GM12878 (cell line): ENCODE data around the gene BTBD3. TPM values are rescaled to one million over a fixed set of nuclear protein-coding genes. Genes with fewer than 3 reads are reported as not detected.
A peak's percentile ranks its signal among the peaks of the same experiment; 100 is the strongest.

Experiments
- ATAC-seq: fragments of 200-7000 bp; cut with Tn5 transposase; 3 replicates; pipeline ENCODE4 v1.9.1; 2020; ENCODE audit warnings: mild to moderate bottlenecking, moderate library complexity
- Bru-seq: library from RNA; stranded (reverse); fragments of 400-500 nt; gene quantifications from one replicate; lab custom pipeline; 2021; lab: Mats Ljungman, UMichigan
- BruChase-seq, 2 experiments: library from RNA; stranded (reverse); fragments of 400-500 nt; gene quantifications; one replicate each; lab custom pipeline; 2021; lab: Mats Ljungman, UMichigan
- BruUV-seq: library from RNA; stranded (reverse); fragments of 400-500 nt; replicated peaks from 2 replicates; lab custom pipeline; 2021; lab: Mats Ljungman, UMichigan
- CTCF ChIA-PET: fragments of 300-600 bp; sonication (Branson Sonifier 250); formaldehyde crosslinking; extraction: SDS; loops from one replicate; lab custom pipeline; 2021; ENCODE audit warnings: inconsistent platforms; lab: Yijun Ruan, JAX
- POLR2A ChIA-PET: fragments of 350-600 bp; formaldehyde crosslinking; extraction: SDS; loops from one replicate; lab custom pipeline; 2021; ENCODE audit warnings: inconsistent platforms; lab: Charles Lee
- RAD21 ChIA-PET: fragments of 300-600 bp; sonication (Branson Sonifier 250); formaldehyde crosslinking; loops from one replicate; lab custom pipeline; 2023; ENCODE audit warnings: antibody characterized with exemption; ENCODE audit not compliant: unreplicated experiment; lab: Charles Lee
- SMC1A ChIA-PET: fragments of 300-600 bp; sonication (Branson Sonifier 250); formaldehyde crosslinking; loops from one replicate; lab custom pipeline; 2023; ENCODE audit not compliant: unreplicated experiment, uncharacterized antibody; lab: Charles Lee
- DNase-seq: peaks from one replicate; pipeline ENCODE4 v3.0.0-alpha.2; 2011; ENCODE audit warnings: low read depth, low spot score
- FAIRE-seq: peaks from 3 replicates; lab custom pipeline; 2011; peaks lifted over from hg19 to GRCh38; lab: Jason Lieb, UNC
- H2AFZ ChIP-seq: 2 replicates; pipeline ENCODE4 v1.6.0; 2011; ENCODE audit warnings: low read depth, low read length, control low read depth; ENCODE audit not compliant: control insufficient read depth
- H3K27ac ChIP-seq: 2 replicates; pipeline ENCODE4 v1.5.1; 2011; ENCODE audit warnings: control low read depth; ENCODE audit not compliant: control insufficient read depth, insufficient read depth
- H3K27me3 ChIP-seq, 2 experiments: replicated peaks in 1 of 2; 2 replicates each; pipeline versions ENCODE4 v1.6.0 to v1.6.1; 2011; ENCODE audit warnings: low read length in 1 of 2; ENCODE audit not compliant: control insufficient read depth in 2 of 2, insufficient read depth in 2 of 2
- H3K36me3 ChIP-seq, 2 experiments: 2 replicates each; pipeline ENCODE4 v1.5.1; 2011; ENCODE audit warnings: low read length in 1 of 2; ENCODE audit not compliant: control insufficient read depth in 2 of 2, insufficient read depth in 2 of 2
- H3K4me1 ChIP-seq: 2 replicates; pipeline ENCODE4 v1.6.1; 2011; ENCODE audit warnings: mild to moderate bottlenecking, low read length, moderate library complexity, mixed read lengths; ENCODE audit not compliant: control insufficient read depth, insufficient read depth
- H3K4me2 ChIP-seq: 2 replicates; pipeline ENCODE4 v1.6.0; 2011; ENCODE audit warnings: control low read depth; ENCODE audit not compliant: control insufficient read depth, insufficient read depth
- H3K4me3 ChIP-seq: fragments of 200-600 bp; sonication (generic); 2 replicates; pipeline ENCODE4 v1.5.1; 2016
- H3K79me2 ChIP-seq: 2 replicates; pipeline ENCODE4 v1.6.0; 2011; ENCODE audit warnings: low read length; ENCODE audit not compliant: control insufficient read depth, insufficient read depth
- H3K9ac ChIP-seq: 2 replicates; pipeline ENCODE4 v1.8.0; 2011; ENCODE audit warnings: low read length, control low read depth, mixed read lengths; ENCODE audit not compliant: control insufficient read depth, insufficient read depth
- H3K9me3 ChIP-seq: replicated peaks from 3 replicates; pipeline ENCODE4 v1.5.1; 2011; ENCODE audit warnings: mild to moderate bottlenecking, low read length; ENCODE audit not compliant: control insufficient read depth, insufficient read depth
- H4K20me1 ChIP-seq: 2 replicates; pipeline ENCODE4 v1.6.0; 2011; ENCODE audit not compliant: control insufficient read depth, insufficient read depth
- KAT2A ChIP-seq: conservative IDR thresholded peaks from 2 replicates; pipeline ENCODE4 v1.6.1; 2011; ENCODE audit warnings: low read depth, low read length; ENCODE audit not compliant: control insufficient read depth
- STAT1 ChIP-seq: fragments of 450-650 bp; conservative IDR thresholded peaks from 2 replicates; pipeline ENCODE4 v1.6.1; 2014; ENCODE audit warnings: antibody characterized with exemption, mild to moderate bottlenecking
- ZNF217 ChIP-seq: fragments of 450-650 bp; IDR thresholded peaks from 2 replicates; pipeline ENCODE4 v1.6.1; 2017; ENCODE audit warnings: antibody characterized with exemption, mild to moderate bottlenecking
- WGBS: methylation state at CpG from one replicate; pipeline ENCODE4 v1.1.6; 2016; ENCODE audit warnings: low lambda C conversion rate; ENCODE audit not compliant: insufficient replicate concordance, insufficient coverage; ENCODE audit errors: missing lambda C conversion rate; 5-methylcytosine and 5-hydroxymethylcytosine counted together
- in situ Hi-C: fragments of 300-500 bp; cut with MboI; formaldehyde crosslinking; loops from 9 replicates; pipeline ENCODE4 v1.14.3; 2018; ENCODE audit warnings: mixed read lengths
- intact Hi-C: fragments of 100-400 bp; cut with micrococcal nuclease; formaldehyde crosslinking; loops from one replicate; pipeline ENCODE4 v1.14.2; 2022; ENCODE audit not compliant: unreplicated experiment
- long read RNA-seq, 2 experiments: library from polyadenylated mRNA; unstranded; transcript quantifications; one replicate each; pipeline ENCODE4 v2.0.0, GENCODE V29; 2019 to 2020
- polyA minus RNA-seq, 3 experiments: library from RNA; depleted of rRNA, polyadenylated mRNA; stranded (reverse); fragments of >200 nt; gene quantifications; 2 replicates each; pipeline ENCODE4 v1.2.3, GENCODE V29; 2011
- polyA plus RNA-seq, 11 experiments: library from polyadenylated mRNA; depleted of rRNA in 4 of 11; unstranded in 6 of 11; stranded (reverse) in 5 of 11; fragments of >200 nt; fragmentation: Nextera tagmentation in 4 of 11; fragmentation: Illumina TruSeq in 1 of 11; extraction: Ambion mirVana in 4 of 11; extraction: Trizol in 1 of 11; gene quantifications; 1 replicate in 1 of 11; 2 replicates in 10 of 11; pipeline versions ENCODE4 v1.2.1 to v1.2.3, GENCODE V29; 2011 to 2016; ENCODE audit warnings: inconsistent platforms in 2 of 11, missing spikeins in 2 of 11, low read depth in 1 of 11
- total RNA-seq, 4 experiments: library from RNA; depleted of rRNA in 3 of 4; stranded (reverse); fragments of >200 nt in 3 of 4; fragmentation: Illumina TruSeq in 1 of 4; extraction: Trizol in 1 of 4; gene quantifications; 2 replicates each; pipeline versions ENCODE4 v1.2.1 to v1.2.3, GENCODE V29; 2013 to 2021

The BTBD3 gene
- 26.0 and 27.9 TPM in 2 replicates for total RNA-seq (2013; cell fraction: nucleolus; rRNA removed)
- 0.22 and 0.23 TPM in 2 replicates for total RNA-seq (2014; rRNA removed)
- 0.23 and 0.36 TPM in 2 replicates for total RNA-seq (2014; rRNA removed; fragmentation: Illumina TruSeq; extraction: Trizol)
- 0.31 and 0.82 TPM in 2 replicates for total RNA-seq (2021)
- polyA plus RNA-seq (2011; ENCODE audit: low read depth): 1.1 TPM
- polyA plus RNA-seq (2011; rRNA removed): 12.8 and 14.3 TPM in 2 replicates
- 8.8 and 9.1 TPM in 2 replicates for polyA plus RNA-seq (2011; cell fraction: cytosol; rRNA removed)
- polyA plus RNA-seq (2011; cell fraction: nucleus; rRNA removed): 18.2 and 22.0 TPM in 2 replicates
- polyA plus RNA-seq (2012): 0.53 and 0.62 TPM in 2 replicates
- polyA plus RNA-seq (2014; fragmentation: Illumina TruSeq; extraction: Trizol): 0.25 and 0.34 TPM in 2 replicates
- under 1 TPM; 0.02 to 0.13 TPM for polyA plus RNA-seq (2014; fragmentation: Nextera tagmentation; extraction: Ambion mirVana)
- 0.16 and 0.24 TPM in 2 replicates for polyA plus RNA-seq (2014; rRNA removed)
- polyA plus RNA-seq (2016; fragmentation: Nextera tagmentation; extraction: Ambion mirVana): under 1 TPM; 0.04 to 0.20 TPM
- polyA minus RNA-seq (2011; rRNA and poly(A)+ RNA removed): 21.4 and 27.1 TPM in 2 replicates
- polyA minus RNA-seq (2011; cell fraction: cytosol; rRNA and poly(A)+ RNA removed): 6.0 and 6.7 TPM in 2 replicates
- 19.3 and 25.3 TPM in 2 replicates for polyA minus RNA-seq (2011; cell fraction: nucleus; rRNA and poly(A)+ RNA removed)
- Bru-seq, nascent RNA: percentile 71 among the genes with signal in this experiment
- BruChase-seq, experiment 1, labeled RNA remaining after a 6-hour chase: percentile 75 among the genes with signal in this experiment
- percentile 80 among the genes with signal in this experiment for BruChase-seq, experiment 2, labeled RNA remaining after a 2-hour chase
- long read RNA-seq, experiment 1, full-length matches to known transcripts: 2 of 4 reads
- long read RNA-seq, experiment 1, partial matches to known transcripts: 0 of 4 reads
- long read RNA-seq, experiment 1, other reads (novel, unspliced or antisense): 2 of 4 reads
- long read RNA-seq, experiment 2: 0 reads

DNA sequence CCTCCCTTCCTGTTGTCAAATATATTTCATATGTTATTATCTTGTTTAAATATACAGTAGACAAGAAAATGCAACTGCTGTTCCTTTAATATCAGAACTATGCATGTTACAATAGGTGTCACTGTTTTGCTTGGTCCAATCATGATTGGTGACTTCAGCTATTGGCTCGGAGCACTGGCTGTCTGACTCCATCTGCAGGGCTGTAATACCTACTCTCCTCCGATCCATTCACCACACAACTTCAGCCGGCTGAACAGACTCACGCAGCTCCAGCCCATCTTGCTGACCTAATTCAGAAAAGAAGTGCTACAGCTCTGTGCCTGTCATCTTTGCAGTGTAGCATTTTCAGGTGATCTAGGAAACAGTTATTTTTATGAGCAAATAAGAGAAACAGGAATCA is at the start of gene BTBD3:
Gene BTBD3 (plus strand): TSS at position 231 of the 400 bp plus-strand sequence. CDS start 383 bp downstream, outside the sequence.
- H4K20me1 ChIP-seq: no peaks in the 10 kb centered on the region
- TF ChIP-seq STAT1 (no peak), ZNF217 (no peak), KAT2A (no peak)
- TF ChIP-seq, all 136 proteins: peak for 0
- SMC1A ChIA-PET: interaction anchor here (0.8 to 1.4 kb wide), 3 partner anchors 9 to 80 kb away, joined by 3 to 5 read pairs (median 3); no protein-coding TSS in a partner anchor
- no peak within 1 kb of the TSS for H2AFZ ChIP-seq
- no peak within 1 kb of the TSS for H3K9ac ChIP-seq
- intact Hi-C loops (loop anchor here (10.0 kb wide), 1 partner anchor 287 kb away; no protein-coding TSS in a partner anchor), in situ Hi-C loops (no loop called here)
- H3K27ac ChIP-seq: no peak within 1 kb of the TSS
- H3K79me2 ChIP-seq: no peaks in the 10 kb centered on the region
- no peak for FAIRE-seq
- CTCF ChIA-PET: interaction anchor here (0.8 to 2.9 kb wide), 7 partner anchors 8 to 440 kb away, joined by 3 to 12 read pairs (median 3); no protein-coding TSS in a partner anchor
- 12% methylated on average over 4 of the region's 4 CpGs for WGBS
- H3K4me1 ChIP-seq: no peaks in the 10 kb centered on the region
- ATAC-seq: peak; percentile 48; the same call in 2 of the 3 replicates
- no peak within 1 kb of the TSS for H3K4me3 ChIP-seq
- POLR2A ChIA-PET: interaction anchor here (0.6 kb wide), 1 partner anchor 67 kb away, joined by 6 read pairs; no protein-coding TSS in a partner anchor
- H3K9me3 ChIP-seq: no peaks in the 10 kb centered on the region
- RAD21 ChIA-PET: interaction anchor here (1.4 kb wide), 1 partner anchor 89 kb away, joined by 3 read pairs; no protein-coding TSS in a partner anchor
- H3K36me3 ChIP-seq: no peaks in the 10 kb centered on the region
- H3K27me3 ChIP-seq: no peaks in the 10 kb centered on the region
- no TSS peak for BruUV-seq
- DNase-seq: no peak
- 0 out of 2 replicates have a peak within 1 kb of the TSS, but pooled peaks have one; percentile 15 for H3K4me2 ChIP-seq
